ENCODE results near the gene DNAAF3.

The DNAAF3 gene

DNA sequence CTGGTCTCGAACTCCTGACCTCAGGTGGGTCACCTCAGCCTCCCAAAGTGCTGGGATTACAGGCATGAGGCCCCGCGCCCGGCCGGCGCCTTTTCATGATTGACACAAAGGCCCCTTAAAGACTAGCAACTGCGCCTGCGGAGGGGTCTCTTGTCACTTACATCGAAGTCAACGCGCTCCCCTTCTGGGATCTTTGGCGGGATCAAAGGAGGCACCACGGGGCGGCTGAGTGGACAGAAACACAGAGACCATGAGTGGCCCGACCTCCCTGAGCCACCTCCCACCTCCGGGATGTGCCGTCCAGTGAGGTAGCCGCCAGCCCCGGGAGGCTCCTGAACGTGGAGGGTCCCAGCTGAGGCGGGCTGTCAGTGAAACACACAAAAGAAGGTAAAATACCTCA, 24.7 kb downstream of the DNAAF3 start:
- no peak for TF ChIP-seq ZNF664 (tag by site-specific recombination; IDR thresholded peaks at IDR 0.05)
- TF ChIP-seq ZNF335 (tag by site-specific recombination; conservative IDR thresholded peaks at IDR 0.05) = peak; percentile 7; the same call in 1 of the 2 replicates
- Histone ChIP-seq H3K27ac (ENCODE audit: extremely low read depth, low read depth, low read length) (no peak overlapping the region), H3K4me3 (ENCODE audit: low read depth, low read length) (no peak overlapping the region), H3K4me1 (ENCODE audit: control insufficient read depth, insufficient read depth, low read length) (no peaks in the 10 kb centered on the region), H3K36me3 (ENCODE audit: control insufficient read depth in 2 of 2, insufficient read depth in 1 of 2, low read length in 2 of 2) (no peaks in the 10 kb centered on the region; a peak in 1 of 3 replicates), H3K9me3 (ENCODE audit: control insufficient read depth, insufficient read depth, low read depth, low read length) (no peaks in the 10 kb centered on the region)
- ChIA-PET CTCF (interaction anchor here (0.6 to 6.4 kb wide), 45 partner anchors 9 to 739 kb away, joined by 3 to 107 read pairs (median 5); partner anchors contain the start of genes DNAAF3, SYT5 and TNNI3), POLR2A (interaction anchor here (0.5 to 2.4 kb wide), 10 partner anchors 18 to 490 kb away, joined by 3 to 19 read pairs (median 6); partner anchors contain the start of genes NAT14, PPP1R12C and UBE2S)

DNA sequence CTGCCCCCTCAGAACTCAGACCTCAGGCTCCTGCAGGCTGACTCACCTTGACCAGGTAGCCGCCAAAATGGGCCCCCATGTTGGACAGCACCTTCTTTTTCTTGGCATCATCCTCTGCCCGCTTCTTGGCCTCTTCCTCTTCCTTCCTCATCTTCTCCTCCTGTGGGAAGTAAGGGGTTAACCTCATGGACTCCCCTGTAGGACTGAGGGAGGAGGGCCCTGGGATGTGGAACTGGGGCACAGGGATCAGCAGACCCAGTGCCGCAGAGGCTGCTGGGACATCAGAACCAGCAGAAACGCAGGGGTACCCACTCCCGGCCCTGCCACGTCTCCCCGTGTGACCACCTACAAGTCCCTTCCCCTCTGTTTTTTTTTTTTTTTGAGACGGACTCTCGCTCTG, 28.5 kb downstream of the DNAAF3 start:
- Histone ChIP-seq H3K9me3 (ENCODE audit: control insufficient read depth, insufficient read depth, low read depth, low read length) (no peaks in the 10 kb centered on the region), H3K4me3 (ENCODE audit: low read depth, low read length) (no peak overlapping the region), H3K4me1 (ENCODE audit: control insufficient read depth, insufficient read depth, low read length) (no peaks in the 10 kb centered on the region), H3K36me3 (ENCODE audit: control insufficient read depth in 2 of 2, insufficient read depth in 1 of 2, low read length in 2 of 2) (no peaks in the 10 kb centered on the region; a peak in 1 of 3 replicates), H3K27ac (ENCODE audit: extremely low read depth, low read depth, low read length) (no peak overlapping the region)
- ChIA-PET CTCF (no interaction called here), POLR2A (no interaction called here)
- TF ChIP-seq, protein P1, sequence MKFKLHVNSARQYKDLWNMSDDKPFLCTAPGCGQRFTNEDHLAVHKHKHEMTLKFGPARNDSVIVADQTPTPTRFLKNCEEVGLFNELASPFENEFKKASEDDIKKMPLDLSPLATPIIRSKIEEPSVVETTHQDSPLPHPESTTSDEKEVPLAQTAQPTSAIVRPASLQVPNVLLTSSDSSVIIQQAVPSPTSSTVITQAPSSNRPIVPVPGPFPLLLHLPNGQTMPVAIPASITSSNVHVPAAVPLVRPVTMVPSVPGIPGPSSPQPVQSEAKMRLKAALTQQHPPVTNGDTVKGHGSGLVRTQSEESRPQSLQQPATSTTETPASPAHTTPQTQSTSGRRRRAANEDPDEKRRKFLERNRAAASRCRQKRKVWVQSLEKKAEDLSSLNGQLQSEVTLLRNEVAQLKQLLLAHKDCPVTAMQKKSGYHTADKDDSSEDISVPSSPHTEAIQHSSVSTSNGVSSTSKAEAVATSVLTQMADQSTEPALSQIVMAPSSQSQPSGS (tag by site-specific recombination; IDR thresholded peaks at IDR 0.05; ENCODE audit: low read depth) = no peak
- TF ChIP-seq ZNF138 (tag by site-specific recombination; IDR thresholded peaks at IDR 0.05; ENCODE audit: borderline replicate concordance) (no peak), ZNF19 (tag by site-specific recombination; IDR thresholded peaks at IDR 0.05; ENCODE audit: low read depth) (no peak), ZNF155 (tag by site-specific recombination; IDR thresholded peaks at IDR 0.05) (no peak), ZXDB (tag by site-specific recombination; IDR thresholded peaks at IDR 0.05) (no peak), ZNF354C (tag by site-specific recombination; IDR thresholded peaks at IDR 0.05; ENCODE audit: borderline replicate concordance, low read depth) (no peak), ZNF394 (tag by site-specific recombination; IDR thresholded peaks at IDR 0.05; ENCODE audit: borderline replicate concordance) (no peak), ZNF121 (tag by site-specific recombination; IDR thresholded peaks at IDR 0.05) (no peak), BCL11B (tag by site-specific recombination; IDR thresholded peaks at IDR 0.05; ENCODE audit: low read depth) (no peak), ZNF132 (tag by site-specific recombination; IDR thresholded peaks at IDR 0.05; ENCODE audit: borderline replicate concordance) (no peak), ZBTB8A (tag by site-specific recombination; IDR thresholded peaks at IDR 0.05) (no peak), ZBTB21 (tag by site-specific recombination; IDR thresholded peaks at IDR 0.05) (no peak), SALL2 (tag by site-specific recombination; IDR thresholded peaks at IDR 0.05; ENCODE audit: borderline replicate concordance) (no peak)
- TF ChIP-seq, protein P2, sequence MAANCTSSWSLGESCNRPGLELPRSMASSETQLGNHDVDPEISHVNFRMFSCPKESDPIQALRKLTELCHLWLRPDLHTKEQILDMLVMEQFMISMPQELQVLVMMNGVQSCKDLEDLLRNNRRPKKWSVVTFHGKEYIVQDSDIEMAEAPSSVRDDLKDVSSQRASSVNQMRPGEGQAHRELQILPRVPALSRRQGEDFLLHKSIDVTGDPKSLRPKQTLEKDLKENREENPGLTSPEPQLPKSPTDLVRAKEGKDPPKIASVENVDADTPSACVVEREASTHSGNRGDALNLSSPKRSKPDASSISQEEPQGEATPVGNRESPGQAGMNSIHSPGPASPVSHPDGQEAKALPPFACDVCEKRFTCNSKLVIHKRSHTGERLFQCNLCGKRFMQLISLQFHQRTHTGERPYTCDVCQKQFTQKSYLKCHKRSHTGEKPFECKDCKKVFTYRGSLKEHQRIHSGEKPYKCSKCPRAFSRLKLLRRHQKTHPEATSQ (tag by site-specific recombination; IDR thresholded peaks at IDR 0.05) = no peak
- TF ChIP-seq, protein P3, sequence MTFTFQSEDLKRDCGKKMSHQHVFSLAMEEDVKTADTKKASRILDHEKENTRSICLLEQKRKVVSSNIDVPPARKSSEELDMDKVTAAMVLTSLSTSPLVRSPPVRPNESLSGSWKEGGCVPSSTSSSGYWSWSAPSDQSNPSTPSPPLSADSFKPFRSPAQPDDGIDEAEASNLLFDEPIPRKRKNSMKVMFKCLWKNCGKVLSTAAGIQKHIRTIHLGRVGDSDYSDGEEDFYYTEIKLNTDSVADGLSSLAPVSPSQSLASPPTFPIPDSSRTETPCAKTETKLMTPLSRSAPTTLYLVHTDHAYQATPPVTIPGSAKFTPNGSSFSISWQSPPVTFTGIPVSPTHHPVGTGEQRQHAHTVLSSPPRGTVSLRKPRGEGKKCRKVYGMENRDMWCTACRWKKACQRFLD (tag by site-specific recombination; IDR thresholded peaks at IDR 0.05) = no peak
- TF ChIP-seq, protein P4, sequence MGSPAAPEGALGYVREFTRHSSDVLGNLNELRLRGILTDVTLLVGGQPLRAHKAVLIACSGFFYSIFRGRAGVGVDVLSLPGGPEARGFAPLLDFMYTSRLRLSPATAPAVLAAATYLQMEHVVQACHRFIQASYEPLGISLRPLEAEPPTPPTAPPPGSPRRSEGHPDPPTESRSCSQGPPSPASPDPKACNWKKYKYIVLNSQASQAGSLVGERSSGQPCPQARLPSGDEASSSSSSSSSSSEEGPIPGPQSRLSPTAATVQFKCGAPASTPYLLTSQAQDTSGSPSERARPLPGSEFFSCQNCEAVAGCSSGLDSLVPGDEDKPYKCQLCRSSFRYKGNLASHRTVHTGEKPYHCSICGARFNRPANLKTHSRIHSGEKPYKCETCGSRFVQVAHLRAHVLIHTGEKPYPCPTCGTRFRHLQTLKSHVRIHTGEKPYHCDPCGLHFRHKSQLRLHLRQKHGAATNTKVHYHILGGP (tag by site-specific recombination; IDR thresholded peaks at IDR 0.05) = no peak
- TF ChIP-seq, protein P5, sequence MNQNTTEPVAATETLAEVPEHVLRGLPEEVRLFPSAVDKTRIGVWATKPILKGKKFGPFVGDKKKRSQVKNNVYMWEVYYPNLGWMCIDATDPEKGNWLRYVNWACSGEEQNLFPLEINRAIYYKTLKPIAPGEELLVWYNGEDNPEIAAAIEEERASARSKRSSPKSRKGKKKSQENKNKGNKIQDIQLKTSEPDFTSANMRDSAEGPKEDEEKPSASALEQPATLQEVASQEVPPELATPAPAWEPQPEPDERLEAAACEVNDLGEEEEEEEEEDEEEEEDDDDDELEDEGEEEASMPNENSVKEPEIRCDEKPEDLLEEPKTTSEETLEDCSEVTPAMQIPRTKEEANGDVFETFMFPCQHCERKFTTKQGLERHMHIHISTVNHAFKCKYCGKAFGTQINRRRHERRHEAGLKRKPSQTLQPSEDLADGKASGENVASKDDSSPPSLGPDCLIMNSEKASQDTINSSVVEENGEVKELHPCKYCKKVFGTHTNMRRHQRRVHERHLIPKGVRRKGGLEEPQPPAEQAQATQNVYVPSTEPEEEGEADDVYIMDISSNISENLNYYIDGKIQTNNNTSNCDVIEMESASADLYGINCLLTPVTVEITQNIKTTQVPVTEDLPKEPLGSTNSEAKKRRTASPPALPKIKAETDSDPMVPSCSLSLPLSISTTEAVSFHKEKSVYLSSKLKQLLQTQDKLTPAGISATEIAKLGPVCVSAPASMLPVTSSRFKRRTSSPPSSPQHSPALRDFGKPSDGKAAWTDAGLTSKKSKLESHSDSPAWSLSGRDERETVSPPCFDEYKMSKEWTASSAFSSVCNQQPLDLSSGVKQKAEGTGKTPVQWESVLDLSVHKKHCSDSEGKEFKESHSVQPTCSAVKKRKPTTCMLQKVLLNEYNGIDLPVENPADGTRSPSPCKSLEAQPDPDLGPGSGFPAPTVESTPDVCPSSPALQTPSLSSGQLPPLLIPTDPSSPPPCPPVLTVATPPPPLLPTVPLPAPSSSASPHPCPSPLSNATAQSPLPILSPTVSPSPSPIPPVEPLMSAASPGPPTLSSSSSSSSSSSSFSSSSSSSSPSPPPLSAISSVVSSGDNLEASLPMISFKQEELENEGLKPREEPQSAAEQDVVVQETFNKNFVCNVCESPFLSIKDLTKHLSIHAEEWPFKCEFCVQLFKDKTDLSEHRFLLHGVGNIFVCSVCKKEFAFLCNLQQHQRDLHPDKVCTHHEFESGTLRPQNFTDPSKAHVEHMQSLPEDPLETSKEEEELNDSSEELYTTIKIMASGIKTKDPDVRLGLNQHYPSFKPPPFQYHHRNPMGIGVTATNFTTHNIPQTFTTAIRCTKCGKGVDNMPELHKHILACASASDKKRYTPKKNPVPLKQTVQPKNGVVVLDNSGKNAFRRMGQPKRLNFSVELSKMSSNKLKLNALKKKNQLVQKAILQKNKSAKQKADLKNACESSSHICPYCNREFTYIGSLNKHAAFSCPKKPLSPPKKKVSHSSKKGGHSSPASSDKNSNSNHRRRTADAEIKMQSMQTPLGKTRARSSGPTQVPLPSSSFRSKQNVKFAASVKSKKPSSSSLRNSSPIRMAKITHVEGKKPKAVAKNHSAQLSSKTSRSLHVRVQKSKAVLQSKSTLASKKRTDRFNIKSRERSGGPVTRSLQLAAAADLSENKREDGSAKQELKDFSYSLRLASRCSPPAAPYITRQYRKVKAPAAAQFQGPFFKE (tag by site-specific recombination; IDR thresholded peaks at IDR 0.05; ENCODE audit: borderline replicate concordance) = no peak
- TF ChIP-seq, protein P6, sequence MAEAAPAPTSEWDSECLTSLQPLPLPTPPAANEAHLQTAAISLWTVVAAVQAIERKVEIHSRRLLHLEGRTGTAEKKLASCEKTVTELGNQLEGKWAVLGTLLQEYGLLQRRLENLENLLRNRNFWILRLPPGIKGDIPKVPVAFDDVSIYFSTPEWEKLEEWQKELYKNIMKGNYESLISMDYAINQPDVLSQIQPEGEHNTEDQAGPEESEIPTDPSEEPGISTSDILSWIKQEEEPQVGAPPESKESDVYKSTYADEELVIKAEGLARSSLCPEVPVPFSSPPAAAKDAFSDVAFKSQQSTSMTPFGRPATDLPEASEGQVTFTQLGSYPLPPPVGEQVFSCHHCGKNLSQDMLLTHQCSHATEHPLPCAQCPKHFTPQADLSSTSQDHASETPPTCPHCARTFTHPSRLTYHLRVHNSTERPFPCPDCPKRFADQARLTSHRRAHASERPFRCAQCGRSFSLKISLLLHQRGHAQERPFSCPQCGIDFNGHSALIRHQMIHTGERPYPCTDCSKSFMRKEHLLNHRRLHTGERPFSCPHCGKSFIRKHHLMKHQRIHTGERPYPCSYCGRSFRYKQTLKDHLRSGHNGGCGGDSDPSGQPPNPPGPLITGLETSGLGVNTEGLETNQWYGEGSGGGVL (tag by site-specific recombination; IDR thresholded peaks at IDR 0.05) = no peak

Data from HEK293 (cell line).